ENCODE results near the gene KRTAP1-1.

- no peak for TF ChIP-seq CTCF (IDR thresholded peaks at IDR 0.05)
- TF ChIP-seq POLR2A (IDR thresholded peaks at IDR 0.05), result no peak
These were observed 28.1 kb downstream of the KRTAP1-1 start for GRCh38 chr17:41013181-41013580.

Measured in testis (tissue), 2 donors.